A673 (cell line): ENCODE measurements around the gene GRIPAP1. TPM values are rescaled to one million over a fixed set of nuclear protein-coding genes. Genes with fewer than 3 reads are reported as not detected.

Experiments used
- BruUV-seq: library from RNA; stranded (reverse); fragments of 400-500 nt; replicated peaks from 2 replicates; lab custom pipeline; 2021; lab: Mats Ljungman, UMichigan
- CTCF ChIA-PET: fragments of 300-600 bp; sonication (Branson Sonifier 250); formaldehyde crosslinking; loops from one replicate; lab custom pipeline; 2022; ENCODE audit warnings: antibody characterized with exemption; lab: Charles Lee
- POLR2A ChIA-PET: fragments of 300-600 bp; sonication (Branson Sonifier 250); formaldehyde crosslinking; loops from one replicate; lab custom pipeline; 2022; ENCODE audit warnings: antibody characterized with exemption; ENCODE audit not compliant: low non-redundant PET; lab: Charles Lee
- DNase-seq: peaks from one replicate; pipeline ENCODE4 v3.0.0-alpha.2; 2015; ENCODE audit warnings: low spot score
- H3K27ac ChIP-seq: fragments of 200-600 bp; sonication (generic); 2 replicates; pipeline ENCODE4 v1.5.1; 2016; ENCODE audit warnings: mixed run types, low read depth, mild to moderate bottlenecking, mixed read lengths, antibody characterized with exemption, low read length; ENCODE audit not compliant: poor library complexity, severe bottlenecking
- H3K27me3 ChIP-seq: fragments of 200-600 bp; sonication (generic); replicated peaks from 2 replicates; pipeline ENCODE4 v1.6.1; 2017; ENCODE audit warnings: mixed run types, low read depth, mild to moderate bottlenecking, mixed read lengths, antibody characterized with exemption, low read length; ENCODE audit not compliant: insufficient read depth, poor library complexity
- H3K36me3 ChIP-seq: fragments of 200-600 bp; sonication (generic); 2 replicates; pipeline ENCODE4 v1.6.1; 2016; ENCODE audit warnings: mixed run types, mild to moderate bottlenecking, mixed read lengths, antibody characterized with exemption, low read length; ENCODE audit not compliant: insufficient read depth, poor library complexity, severe bottlenecking
- H3K4me1 ChIP-seq: fragments of 200-600 bp; sonication (generic); 2 replicates; pipeline ENCODE4 v1.6.1; 2017; ENCODE audit warnings: mixed run types, mild to moderate bottlenecking, mixed read lengths, antibody characterized with exemption, low read length; ENCODE audit not compliant: insufficient read depth, poor library complexity, severe bottlenecking
- H3K4me3 ChIP-seq: fragments of 200-600 bp; sonication (generic); 2 replicates; pipeline ENCODE4 v1.5.1; 2016; ENCODE audit warnings: low read depth, mixed run types, mild to moderate bottlenecking, mixed read lengths, low read length; ENCODE audit not compliant: poor library complexity, severe bottlenecking
- H3K9me3 ChIP-seq: fragments of 200-600 bp; sonication (generic); 2 replicates; pipeline ENCODE4 v1.6.1; 2016; ENCODE audit warnings: mixed run types, low read depth, mild to moderate bottlenecking, mixed read lengths, antibody characterized with exemption, low read length; ENCODE audit not compliant: poor library complexity, severe bottlenecking
- CTCF ChIP-seq: fragments of 300-800, 200-600 bp; sonication (generic); conservative IDR thresholded peaks from 2 replicates; pipeline ENCODE4 v1.5.1; 2017; ENCODE audit warnings: low read depth, mild to moderate bottlenecking, antibody characterized with exemption, low read length, moderate library complexity, mixed read lengths
- EZH2 ChIP-seq: fragments of 200-600 bp; sonication (generic); IDR thresholded peaks from 2 replicates; pipeline ENCODE4 v1.6.1; 2017; ENCODE audit warnings: borderline replicate concordance, low read depth, mild to moderate bottlenecking, mixed read lengths, antibody characterized with exemption, low read length; ENCODE audit not compliant: poor library complexity, severe bottlenecking
- intact Hi-C: fragments of 100-400 bp; cut with micrococcal nuclease; formaldehyde crosslinking; loops from one replicate; pipeline ENCODE4 v1.10.0; 2022; ENCODE audit not compliant: unreplicated experiment
- total RNA-seq: library from RNA; stranded (reverse); gene quantifications from 2 replicates; pipeline ENCODE4 v1.2.3, GENCODE V29; 2021

GRIPAP1 gene
- total RNA-seq, 1 experiment from 2014 or later = 64.0 TPM

- no TSS peak for BruUV-seq
Observed at GRCh38 chrX:48992341-48992740, 9.7 kb downstream of the GRIPAP1 start.

GRCh38 chrX:48989483-48989882 is 12.6 kb downstream of the GRIPAP1 start:
- CTCF ChIA-PET = no interaction called here
- no TSS peak for BruUV-seq
- TF ChIP-seq EZH2 = no peak
- TF ChIP-seq CTCF = no peak

More at GRCh38 chrX:48992341-48992740, 9.7 kb downstream of the GRIPAP1 start:
- no peak for DNase-seq
- POLR2A ChIA-PET = no interaction called here
- Histone ChIP-seq H3K4me3 (no peak overlapping the region), H3K4me1 (no peaks in the 10 kb centered on the region), H3K9me3 (no peaks in the 10 kb centered on the region), H3K27ac (no peak overlapping the region), H3K36me3 (peaks cover 19% of the 10 kb centered on the region), H3K27me3 (no peaks in the 10 kb centered on the region)
- TF ChIP-seq EZH2 (no peak), CTCF (no peak)
- intact Hi-C loops = no loop called here
- CTCF ChIA-PET = no interaction called here

DNA sequence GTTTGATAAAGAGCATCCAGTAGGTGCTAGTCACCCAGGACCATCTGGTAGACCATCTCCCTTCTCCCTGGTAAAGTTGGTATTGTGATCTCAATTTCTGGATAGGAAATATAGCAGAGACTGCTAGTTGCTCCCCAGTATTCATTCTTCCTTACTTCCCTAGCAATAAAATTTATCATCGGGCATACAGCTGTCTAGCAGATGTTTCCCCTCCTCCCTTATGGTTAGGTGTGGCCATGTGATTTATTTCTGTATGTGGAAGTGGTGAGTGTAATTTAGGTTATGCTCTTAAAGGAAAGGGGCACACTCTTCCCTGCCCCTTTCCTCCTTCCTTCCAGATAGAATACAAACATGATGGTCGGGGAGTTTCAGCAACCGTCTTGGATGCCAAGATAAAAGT is 18.2 kb downstream of the GRIPAP1 start:
- H3K9me3 ChIP-seq = no peaks in the 10 kb centered on the region
- DNase-seq = no peak
- BruUV-seq = no TSS peak
- TF ChIP-seq EZH2 = no peak
- no peak for TF ChIP-seq CTCF
- intact Hi-C loops = no loop called here
- ChIA-PET CTCF (no interaction called here), POLR2A (no interaction called here)
- H3K27me3 ChIP-seq = no peaks in the 10 kb centered on the region
- H3K4me1 ChIP-seq = no peaks in the 10 kb centered on the region
- H3K27ac ChIP-seq = no peak overlapping the region
- H3K4me3 ChIP-seq = no peak overlapping the region
- peaks cover 42% of the 10 kb centered on the region for H3K36me3 ChIP-seq

More at GRCh38 chrX:48989483-48989882, 12.6 kb downstream of the GRIPAP1 start:
- intact Hi-C loops = no loop called here
- peaks cover 13% of the 10 kb centered on the region for H3K36me3 ChIP-seq
- DNase-seq = no peak
- H3K9me3 ChIP-seq = no peaks in the 10 kb centered on the region
- no peak overlapping the region for H3K27ac ChIP-seq
- no peaks in the 10 kb centered on the region for H3K27me3 ChIP-seq
- no peaks in the 10 kb centered on the region for H3K4me1 ChIP-seq
- H3K4me3 ChIP-seq = no peak overlapping the region
- POLR2A ChIA-PET = no interaction called here
